GM12891 (cell line): ENCODE measurements around the gene TTC28.

Experiments
- PAX5 ChIP-seq: IDR thresholded peaks from 2 replicates; pipeline ENCODE4 v1.6.1; 2011; ENCODE audit warnings: low read length, moderate library complexity, mild to moderate bottlenecking; ENCODE audit not compliant: insufficient read depth, severe bottlenecking
- POLR2A ChIP-seq: IDR thresholded peaks from 2 replicates; pipeline ENCODE4 v1.6.1; 2011; ENCODE audit warnings: low read depth, low read length, control low read depth
- POLR2AphosphoS5 ChIP-seq: IDR thresholded peaks from 2 replicates; pipeline ENCODE4 v1.6.1; 2011; ENCODE audit warnings: low read depth, low read length, control low read depth
- POU2F2 ChIP-seq: IDR thresholded peaks from 2 replicates; pipeline ENCODE4 v1.6.1; 2011; ENCODE audit warnings: low read depth, mild to moderate bottlenecking, control low read depth, low read length, moderate library complexity
- SPI1 ChIP-seq: IDR thresholded peaks from 2 replicates; pipeline ENCODE4 v1.6.1; 2011; ENCODE audit warnings: low read depth, low read length, control low read depth
- TAF1 ChIP-seq: IDR thresholded peaks from 2 replicates; pipeline ENCODE4 v1.6.1; 2011; ENCODE audit warnings: low read depth, low read length, control low read depth

DNA sequence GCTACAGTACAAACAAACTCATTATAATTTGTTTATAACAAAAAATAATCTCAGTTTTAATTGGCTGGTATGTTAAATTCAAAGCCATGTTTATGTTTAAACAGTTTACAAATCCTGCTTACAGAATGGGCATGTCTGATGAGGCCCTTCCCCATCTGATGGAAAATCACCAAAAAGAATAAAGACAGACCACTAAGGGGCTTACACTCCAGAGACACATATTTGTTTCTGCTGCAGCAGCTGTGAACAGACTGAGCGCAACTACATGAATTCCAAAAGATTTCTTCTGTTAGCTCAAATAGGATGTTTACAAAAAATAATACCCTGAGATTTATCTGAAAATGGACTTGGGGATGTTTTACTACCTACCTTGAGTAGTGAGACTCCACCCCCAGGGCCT lies 585.9 kb downstream of the TTC28 start:
- TF ChIP-seq POLR2A (no peak), PAX5 (no peak), POLR2AphosphoS5 (no peak), TAF1 (no peak), SPI1 (no peak), POU2F2 (no peak)
